Body of pancreas (tissue), 4 donors: ENCODE measurements around the gene MOV10L1.

ENCODE experiments used
- CTCF ChIP-seq, 7 experiments: fragments of 450-650 bp in 4 of 7; fragments of 200-600 bp in 3 of 7; sonication (generic) in 3 of 7; IDR thresholded peaks; one replicate each; pipeline ENCODE4 v1.5.1; 2016 to 2019; ENCODE audit warnings: antibody characterized with exemption in 7 of 7
- POLR2A ChIP-seq, 3 donors: fragments of 450-650 bp; IDR thresholded peaks; one replicate each; pipeline ENCODE4 v1.6.1; 2016; ENCODE audit warnings: antibody characterized with exemption in 3 of 3, mild to moderate bottlenecking in 2 of 3

GRCh38 chr22:50051930-50052329 is 37.9 kb upstream of the MOV10L1 start:
- no peak for TF ChIP-seq CTCF (IDR thresholded peaks at IDR 0.05)
- no peak for TF ChIP-seq POLR2A (IDR thresholded peaks at IDR 0.05)
